GM18907 (cell line): ENCODE measurements around the gene SEMA4D.

Source experiments
- ATAC-seq: cut with Tn5 transposase; IDR thresholded peaks from one replicate; pipeline ENCODE4 v1.9.1; 2021; ENCODE audit warnings: mild to moderate bottlenecking, moderate library complexity; ENCODE audit not compliant: unreplicated experiment

The SEMA4D gene, protein sequence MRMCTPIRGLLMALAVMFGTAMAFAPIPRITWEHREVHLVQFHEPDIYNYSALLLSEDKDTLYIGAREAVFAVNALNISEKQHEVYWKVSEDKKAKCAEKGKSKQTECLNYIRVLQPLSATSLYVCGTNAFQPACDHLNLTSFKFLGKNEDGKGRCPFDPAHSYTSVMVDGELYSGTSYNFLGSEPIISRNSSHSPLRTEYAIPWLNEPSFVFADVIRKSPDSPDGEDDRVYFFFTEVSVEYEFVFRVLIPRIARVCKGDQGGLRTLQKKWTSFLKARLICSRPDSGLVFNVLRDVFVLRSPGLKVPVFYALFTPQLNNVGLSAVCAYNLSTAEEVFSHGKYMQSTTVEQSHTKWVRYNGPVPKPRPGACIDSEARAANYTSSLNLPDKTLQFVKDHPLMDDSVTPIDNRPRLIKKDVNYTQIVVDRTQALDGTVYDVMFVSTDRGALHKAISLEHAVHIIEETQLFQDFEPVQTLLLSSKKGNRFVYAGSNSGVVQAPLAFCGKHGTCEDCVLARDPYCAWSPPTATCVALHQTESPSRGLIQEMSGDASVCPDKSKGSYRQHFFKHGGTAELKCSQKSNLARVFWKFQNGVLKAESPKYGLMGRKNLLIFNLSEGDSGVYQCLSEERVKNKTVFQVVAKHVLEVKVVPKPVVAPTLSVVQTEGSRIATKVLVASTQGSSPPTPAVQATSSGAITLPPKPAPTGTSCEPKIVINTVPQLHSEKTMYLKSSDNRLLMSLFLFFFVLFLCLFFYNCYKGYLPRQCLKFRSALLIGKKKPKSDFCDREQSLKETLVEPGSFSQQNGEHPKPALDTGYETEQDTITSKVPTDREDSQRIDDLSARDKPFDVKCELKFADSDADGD

DNA sequence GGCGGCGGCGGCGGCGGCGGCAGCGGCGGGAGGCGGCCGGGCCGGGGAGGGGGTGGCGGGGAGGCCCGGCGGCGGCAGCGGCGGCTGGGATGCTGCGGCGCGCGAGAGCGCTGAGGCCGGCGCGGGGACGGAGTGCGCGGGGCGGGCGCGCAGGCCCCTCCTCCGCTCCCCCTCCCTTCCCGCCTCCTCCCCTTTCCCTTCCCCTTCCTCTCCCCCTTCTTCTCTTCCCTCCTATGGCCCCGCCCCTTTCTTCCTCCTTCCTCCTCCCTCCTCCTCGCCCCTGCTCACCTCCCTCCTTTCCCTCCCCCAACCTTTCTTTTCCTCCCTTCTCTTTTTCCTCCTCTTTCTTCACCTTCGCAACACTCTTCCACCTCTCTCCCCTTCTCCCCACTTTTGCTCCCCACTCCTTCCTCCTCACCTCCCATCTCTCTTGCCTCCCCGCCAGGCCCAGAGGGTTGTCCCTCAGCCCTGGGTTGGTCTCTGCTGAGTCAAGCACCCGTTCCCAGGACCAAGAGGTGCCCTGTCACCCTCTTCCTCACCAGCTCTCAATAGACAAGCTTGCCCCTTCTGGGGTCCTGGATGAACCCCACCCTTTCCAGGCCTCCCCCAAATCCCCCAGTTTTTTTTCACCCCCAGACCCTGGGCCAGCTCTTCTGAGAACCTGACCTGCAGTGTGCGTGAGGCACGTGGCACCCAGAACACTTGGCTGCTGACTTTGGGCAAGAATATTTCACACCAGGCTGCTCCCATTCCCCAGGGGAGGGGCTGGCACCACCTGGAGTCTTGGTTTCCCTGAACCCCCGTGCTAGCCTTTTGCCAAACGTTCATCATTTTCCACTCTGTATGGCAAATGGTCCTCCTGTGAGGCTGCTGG, at the start of gene SEMA4D:
Gene SEMA4D, minus strand, starts transcription at position 136 of the 874 bp plus-strand sequence. CDS start 92,657 bp downstream, outside the sequence.
- peak; percentile 32 for ATAC-seq

DNA sequence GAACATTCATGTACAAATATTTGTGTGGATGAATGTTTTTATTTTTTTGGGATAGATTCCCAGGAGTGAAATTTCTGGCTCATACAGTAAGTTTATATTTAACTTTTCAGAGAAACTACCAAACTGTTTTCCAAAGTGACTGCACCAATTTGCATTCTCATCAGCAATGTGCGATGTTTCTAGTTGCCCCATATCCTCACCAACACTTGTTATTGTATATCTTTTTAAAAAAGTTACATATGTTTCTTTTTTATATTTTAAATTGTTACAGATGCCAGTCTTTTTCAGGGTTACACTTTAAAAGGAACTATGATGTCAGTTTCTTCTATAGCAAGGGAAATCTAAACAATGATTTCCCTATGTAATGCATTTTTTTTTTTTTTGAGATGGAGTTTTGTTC, 49.1 kb upstream of the SEMA4D start:
- ATAC-seq = no peak

DNA sequence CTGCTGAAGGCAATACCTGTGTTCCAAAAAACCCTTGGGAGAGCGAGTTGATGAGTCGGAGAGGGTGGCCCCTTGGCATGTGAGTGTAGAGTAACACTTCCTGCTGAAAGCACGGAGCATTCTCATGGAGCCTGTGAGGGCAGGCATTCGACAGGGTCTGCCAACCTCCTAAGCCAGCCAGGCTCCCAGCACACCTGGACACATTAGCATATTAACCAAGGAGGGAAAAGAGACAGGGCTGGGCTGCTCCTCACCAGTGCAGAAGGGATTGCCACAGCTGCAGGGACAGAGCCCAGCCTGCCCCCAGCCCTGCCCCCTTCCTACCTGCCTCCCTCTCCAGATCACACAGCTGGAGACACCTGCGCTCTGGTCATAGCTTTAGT, 46.4 kb upstream of the SEMA4D start:
- no peak for ATAC-seq

DNA sequence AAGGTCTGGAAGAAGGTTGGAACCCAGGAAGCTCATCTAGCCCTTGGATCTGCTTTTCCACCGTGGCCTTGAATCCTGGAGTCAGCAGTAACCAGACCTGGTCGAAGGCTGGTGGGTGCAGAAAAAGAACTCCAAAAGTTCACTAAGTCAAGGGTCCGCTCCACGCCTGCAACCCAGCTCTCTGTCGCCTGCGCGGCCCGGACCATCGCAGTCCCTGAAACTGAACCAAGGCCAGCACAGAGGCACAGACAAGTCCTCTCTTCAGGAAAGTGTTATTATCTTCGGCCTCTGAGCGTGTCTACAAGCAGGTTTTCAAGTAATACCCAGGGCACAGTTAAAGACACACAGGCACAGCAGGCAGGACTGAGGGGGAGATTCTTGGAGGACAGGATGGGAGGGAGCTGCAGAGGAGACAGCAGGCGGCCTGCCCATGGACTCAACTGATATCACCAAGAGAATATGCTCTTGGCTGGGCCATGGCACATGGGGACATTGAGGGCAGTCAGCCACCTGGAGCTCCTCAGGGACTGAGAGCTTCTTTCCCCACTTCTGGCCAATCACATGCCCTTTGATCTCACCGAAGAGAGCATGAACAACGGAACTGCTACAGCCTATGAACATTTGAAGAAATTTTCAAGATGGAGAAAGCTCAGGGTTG, 45.8 kb upstream of the SEMA4D start:
- no peak for ATAC-seq

DNA sequence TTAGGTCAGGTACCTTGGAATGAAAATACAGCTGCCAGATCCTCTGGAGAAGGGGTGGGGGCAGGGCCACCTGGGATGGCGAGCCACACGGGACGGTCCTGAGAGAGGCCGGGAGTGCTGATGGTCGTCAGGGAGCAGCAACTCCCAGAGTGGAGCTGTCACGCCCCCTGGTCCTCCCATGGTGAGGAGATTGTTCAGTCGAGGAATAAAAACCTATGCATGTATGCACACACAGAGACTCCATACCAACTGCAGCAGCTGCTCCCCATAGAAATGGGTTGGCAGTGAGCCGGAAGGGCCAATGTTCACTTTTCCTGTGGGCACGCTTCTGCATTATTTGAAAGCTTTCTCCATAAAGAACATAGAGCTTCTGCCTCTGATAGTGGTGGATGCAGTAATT, 45.2 kb upstream of the SEMA4D start:
- ATAC-seq = no peak

DNA sequence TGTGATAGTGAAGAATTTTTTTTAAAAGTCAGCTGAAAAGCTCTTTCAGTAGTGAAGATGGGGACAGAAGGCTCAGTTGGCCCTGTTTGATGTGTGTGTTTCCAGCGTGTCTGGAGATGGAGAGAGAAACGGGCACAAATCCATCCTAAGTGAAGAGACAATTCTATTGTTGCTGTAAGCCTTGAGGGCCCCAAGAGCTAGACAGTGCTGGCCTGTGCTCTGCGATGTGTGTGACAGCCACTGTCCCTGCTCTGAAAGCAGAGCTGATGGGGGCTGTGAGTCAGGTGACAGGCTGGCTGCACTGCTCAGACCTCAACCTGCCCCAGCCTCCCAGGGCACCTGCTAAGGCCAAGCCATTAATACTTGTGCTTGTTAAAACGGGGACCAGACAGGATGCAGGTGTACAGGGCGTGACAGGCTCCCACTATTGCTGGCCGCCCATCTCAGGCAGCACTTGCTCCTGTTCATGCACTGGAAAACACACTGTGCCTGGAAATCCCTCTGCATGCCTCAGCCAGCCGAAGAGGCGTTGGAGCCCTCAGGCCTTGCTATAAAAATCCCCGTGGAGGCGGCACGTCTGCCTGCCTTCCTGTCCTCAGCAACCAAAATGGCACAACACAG, 44.6 kb upstream of the SEMA4D start:
- peak; percentile 40 for ATAC-seq

DNA sequence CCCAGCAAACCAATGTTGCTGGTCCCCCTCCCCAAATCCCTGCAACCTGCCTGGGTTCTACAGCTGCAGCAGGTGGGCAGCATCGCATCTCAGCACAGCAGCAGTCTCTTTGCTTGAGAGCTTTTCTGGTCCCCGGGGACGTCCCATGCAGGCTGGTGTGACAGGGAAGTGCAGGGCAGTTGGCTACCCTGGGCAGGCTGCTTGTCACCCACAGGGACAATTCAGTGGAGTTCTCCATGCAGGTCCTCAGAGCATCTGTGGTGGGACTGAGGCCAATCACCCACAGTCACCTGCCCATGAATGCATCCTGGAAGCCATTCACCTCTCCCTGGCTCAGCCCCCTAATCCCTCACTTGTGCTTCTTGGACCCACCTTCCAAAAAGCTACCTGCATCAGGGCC, 43.9 kb upstream of the SEMA4D start:
- ATAC-seq = peak; percentile 42

DNA sequence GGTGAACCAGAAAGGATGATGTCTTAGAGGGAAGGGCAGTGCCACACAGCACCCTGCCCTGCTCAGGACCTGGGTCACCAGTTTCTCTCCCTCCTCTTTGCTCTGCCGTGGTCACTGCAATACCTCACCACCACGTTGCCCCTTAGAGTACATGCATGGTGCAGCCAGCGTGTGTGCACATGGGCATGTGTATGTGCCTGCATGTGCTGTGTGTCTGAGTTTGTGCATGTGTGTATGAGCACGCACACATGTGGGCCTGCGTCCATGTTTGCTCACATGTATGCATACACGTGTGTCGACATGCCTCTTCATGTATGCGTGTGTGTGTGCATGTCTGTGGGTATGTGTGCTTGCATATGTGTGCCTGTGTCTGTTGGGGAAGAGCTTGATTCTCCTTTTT, 41.5 kb upstream of the SEMA4D start:
- no peak for ATAC-seq

DNA sequence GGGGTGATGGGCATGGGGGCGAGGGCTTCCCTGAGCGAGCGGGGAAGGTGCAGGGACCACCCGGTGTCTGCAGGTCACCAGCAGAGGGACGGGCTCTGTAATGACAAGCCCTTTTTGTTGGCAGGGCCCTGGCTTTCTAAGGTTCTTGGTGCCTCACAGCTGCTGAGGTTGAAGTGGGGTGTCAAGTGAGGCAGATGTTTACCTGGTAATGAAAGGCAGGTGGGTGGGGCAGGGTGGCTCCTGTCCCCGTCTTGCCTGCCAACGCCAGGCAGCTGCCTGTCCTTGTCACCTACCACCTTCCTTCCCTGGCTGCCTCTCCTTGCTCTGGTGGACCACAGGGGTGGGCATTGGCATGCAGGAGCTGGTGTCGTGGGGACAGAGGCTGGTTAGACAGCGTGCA, 41.0 kb upstream of the SEMA4D start:
- no peak for ATAC-seq

DNA sequence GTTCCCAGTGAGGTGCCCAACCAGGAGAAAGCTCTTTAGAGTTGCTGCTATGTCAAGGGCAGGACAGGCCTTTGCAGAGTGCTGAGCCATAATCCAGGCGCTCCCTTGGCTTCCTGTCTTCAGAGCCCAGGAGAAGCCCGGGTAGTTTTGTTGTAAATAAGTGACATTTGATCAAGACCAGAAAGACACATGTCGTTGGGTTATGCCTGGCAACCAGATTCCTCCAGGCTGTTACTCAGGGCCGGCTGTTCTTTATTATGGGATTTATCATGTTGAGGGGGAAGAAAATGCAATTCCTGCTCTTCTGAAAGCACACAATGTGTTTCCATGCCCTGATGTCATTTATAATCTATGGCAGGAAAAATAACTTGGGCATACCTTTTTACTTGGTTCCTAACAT, 39.3 kb upstream of the SEMA4D start:
- ATAC-seq = no peak

DNA sequence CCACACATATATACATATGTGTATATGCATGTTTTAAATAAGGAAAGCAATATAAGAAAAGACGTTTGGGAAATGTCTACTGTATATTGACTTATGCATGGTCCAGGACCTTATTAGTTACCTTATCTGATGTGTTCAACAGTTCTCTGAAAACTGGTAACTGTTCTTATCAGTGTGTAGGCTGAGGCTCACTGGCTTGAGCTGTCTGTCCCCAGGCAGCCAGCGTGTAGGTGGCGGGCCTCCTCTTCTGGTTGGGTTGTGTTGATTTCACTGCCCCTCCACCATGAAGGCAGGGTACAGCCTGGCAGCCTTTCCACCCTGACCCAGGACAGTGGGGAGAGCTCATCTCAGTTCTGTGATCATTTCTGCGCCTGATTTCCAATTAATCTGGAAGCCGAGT, 38.7 kb upstream of the SEMA4D start:
- ATAC-seq = peak; percentile 20

DNA sequence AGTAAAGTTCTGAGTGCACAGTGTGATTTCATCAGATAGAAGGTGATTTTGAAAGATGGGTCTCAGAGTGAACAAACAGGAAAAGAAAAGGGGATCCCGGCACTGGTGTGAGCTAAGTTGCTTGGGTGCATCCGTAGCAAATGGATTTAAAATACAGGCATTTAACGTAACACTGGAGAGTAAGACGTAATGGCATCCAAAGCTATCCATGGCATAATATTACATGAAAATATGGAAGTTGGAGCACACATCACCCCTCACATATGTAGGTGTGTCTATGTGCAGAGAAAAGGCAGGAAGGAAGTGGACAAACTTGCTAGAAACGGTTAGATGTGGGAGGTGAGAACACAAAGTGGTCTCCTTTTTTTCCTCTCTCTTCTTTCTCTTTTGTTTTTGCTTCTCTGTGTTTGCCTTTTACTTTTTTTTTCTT, 38.2 kb upstream of the SEMA4D start:
- ATAC-seq = peak; percentile 61

DNA sequence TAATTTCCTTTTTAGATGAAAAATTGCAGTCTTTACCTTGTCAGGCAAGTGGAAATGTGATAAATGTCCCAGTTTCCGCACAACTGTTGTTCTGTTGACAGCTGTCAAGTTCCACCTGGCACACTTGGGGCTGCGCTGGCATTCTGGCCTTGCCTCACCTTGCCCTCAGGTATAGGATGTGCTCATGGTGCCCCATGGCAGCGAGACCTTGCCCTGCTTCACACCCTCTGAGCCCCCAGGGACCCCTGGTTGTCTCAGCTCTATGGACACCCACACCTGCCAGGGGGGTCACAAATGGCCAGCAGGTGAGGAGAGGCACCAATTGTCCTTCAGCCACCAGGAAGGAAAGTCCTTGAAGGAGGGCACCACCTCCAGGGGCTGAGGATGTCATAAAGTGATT, 37.5 kb upstream of the SEMA4D start:
- no peak for ATAC-seq

DNA sequence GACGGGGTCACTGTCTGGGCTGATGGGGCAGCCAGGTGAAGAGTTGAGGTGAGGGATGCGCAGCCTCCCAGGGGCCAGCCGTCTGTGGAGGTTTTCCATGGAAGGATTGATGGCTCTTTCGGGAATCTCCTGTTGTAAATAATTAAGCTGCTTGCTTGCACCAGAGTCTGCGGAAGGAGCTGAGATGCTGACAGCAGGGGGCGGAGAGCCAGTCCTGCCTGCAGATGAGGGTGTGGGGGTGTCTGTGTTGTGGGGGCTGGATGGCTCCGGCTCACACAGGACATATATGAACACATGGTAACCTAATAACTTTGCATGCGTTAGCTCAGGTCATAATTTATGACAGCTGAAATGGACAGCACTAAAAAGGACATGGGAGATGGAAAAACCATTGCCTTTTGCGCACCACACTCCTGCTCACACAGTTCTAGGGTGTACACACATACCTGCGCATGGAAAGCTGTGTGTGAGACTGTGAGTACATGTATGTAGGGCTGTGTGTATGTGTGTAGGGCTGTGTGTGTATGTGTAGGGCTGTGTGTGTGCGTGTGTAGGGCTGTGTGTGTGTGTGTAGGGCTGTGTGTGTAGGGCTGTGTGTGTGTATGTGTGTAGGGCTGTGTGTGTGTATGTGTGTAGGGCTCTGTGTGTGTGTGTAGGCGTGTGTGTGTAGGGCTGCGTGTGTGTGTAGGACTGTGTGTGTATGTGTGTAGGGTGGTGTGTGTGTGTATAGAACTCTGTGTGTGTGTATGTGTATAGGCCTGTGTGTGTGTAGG, 36.8 kb upstream of the SEMA4D start:
- no peak for ATAC-seq

DNA sequence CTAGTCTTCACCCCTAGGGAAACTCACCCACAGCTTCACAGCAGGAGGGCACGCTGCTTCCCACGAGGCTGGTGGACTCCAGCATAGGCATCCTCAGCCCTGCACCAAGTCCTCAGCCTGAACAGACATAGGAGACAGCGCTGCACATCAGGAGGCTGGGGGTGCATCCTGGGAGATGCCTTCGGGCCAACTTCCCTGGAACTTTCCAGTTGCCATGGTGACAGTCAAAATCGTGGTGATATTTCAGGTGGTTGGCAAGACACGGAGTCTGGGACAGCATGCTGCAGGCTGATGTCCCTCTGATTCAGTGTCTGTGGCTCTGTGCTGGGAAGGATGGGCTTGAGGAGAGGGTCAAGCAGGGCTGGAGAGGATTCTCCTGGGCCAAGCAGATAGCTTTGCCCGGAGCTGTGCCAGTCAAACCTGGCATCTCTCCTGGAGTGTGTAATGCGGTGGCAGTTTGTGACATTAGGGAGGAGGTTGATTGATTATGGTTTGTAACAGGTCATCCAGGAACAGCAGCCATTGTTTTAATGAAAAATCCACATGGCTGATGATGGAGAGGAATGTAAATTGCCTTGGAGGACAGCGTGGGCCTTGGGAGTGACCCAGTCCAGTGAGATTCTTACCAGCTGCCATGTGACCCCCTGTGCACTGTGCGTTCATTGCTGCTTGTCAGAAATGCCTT, 35.6 kb upstream of the SEMA4D start:
- ATAC-seq = no peak

DNA sequence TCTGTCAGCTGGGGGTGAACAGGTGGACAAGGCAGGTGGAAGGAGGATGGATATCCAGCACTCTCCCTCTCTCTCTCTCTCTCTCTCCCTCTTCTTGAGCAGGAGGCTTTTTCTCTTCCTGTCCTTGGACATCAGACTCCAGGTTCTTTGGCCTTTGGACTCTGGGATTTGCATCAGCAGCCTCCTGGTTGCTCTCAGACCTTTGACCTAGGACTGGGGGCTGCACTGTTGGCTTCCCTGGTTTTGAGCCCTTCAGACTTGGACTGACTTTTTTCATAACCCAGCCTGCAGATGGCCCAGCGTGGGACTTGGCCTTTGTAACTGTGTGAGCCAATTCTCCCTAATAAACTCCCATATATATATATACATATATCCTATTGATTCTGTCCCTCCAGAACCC, 35.0 kb upstream of the SEMA4D start:
- no peak for ATAC-seq

DNA sequence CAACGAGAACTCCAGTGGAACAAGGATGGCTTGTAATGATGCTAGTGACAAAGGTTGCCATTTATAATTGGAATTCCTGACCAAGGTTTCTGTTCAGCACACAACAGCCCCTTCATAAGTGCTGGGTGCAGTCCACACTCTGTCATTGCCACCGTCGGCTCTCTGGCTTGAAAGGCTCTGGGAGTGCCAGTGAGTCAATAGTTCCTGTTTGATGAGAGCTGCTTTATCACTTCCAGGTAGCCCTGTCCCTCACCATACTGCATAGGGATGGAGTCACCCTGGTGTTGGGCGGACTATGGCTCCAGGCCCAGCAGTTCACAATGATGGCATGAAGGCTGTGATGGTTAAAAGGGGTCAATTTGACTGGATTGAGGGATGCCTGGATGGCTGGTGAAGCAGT, 34.6 kb upstream of the SEMA4D start:
- ATAC-seq = no peak

DNA sequence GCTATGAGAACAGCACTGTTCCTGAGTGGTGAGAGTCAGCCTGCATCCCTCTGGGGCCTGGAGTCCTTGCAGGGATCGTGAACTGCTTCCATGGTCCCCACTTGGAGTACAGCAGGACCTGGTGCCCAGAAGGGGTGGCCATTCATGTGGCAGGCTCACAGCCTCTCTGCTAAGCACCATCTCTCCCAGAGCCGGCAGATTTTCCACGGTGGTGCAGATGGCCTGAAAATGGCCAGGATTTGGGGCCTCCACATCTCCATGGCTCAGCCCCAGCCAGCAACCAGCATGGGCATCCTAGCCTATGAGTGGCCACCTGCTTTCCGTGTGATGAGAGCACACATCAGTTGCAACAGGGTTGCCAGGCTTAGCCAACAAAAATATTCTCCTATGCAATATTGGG, 33.9 kb upstream of the SEMA4D start:
- ATAC-seq = no peak

DNA sequence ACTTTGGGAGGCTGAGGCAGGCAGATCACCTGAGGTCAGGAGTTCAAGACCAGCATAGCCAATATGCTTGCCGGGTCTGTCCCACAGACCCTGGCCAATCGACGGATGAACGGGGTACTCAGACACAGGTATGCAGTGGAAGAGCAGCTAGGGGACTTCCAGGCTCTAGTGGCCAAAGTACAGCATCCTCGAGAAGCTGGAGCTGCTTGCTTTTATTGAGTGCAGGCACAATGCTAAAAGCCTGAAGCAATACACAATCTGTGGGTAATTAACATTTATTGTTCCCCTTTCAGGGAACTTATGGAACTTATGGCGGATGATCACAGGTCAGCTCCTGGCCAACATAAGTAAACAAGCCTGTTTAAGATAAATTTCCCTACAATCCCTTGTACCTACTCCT, 32.8 kb upstream of the SEMA4D start:
- no peak for ATAC-seq
